ENCODE results near the gene SLC30A3.

DNA sequence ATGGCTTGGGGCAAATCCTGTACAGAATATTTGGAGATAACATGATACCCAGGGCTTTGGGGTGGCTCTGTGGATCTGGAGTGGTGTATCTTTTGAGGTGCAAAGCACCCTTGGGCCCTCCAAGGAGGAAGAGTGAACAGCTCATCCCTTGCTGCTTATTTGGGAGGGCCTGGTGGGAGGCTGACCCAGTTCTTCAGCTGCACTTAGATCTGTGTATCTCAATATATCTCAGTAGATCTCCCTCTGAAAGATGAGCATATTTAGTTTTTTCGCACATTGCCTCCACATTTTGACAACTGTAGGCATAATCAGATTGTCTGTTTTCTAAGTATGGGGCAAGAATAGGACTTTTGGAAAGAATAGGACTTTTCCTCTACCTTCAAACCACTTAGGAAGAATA lies 22.1 kb upstream of the SLC30A3 start:
- TF ChIP-seq, protein P1, sequence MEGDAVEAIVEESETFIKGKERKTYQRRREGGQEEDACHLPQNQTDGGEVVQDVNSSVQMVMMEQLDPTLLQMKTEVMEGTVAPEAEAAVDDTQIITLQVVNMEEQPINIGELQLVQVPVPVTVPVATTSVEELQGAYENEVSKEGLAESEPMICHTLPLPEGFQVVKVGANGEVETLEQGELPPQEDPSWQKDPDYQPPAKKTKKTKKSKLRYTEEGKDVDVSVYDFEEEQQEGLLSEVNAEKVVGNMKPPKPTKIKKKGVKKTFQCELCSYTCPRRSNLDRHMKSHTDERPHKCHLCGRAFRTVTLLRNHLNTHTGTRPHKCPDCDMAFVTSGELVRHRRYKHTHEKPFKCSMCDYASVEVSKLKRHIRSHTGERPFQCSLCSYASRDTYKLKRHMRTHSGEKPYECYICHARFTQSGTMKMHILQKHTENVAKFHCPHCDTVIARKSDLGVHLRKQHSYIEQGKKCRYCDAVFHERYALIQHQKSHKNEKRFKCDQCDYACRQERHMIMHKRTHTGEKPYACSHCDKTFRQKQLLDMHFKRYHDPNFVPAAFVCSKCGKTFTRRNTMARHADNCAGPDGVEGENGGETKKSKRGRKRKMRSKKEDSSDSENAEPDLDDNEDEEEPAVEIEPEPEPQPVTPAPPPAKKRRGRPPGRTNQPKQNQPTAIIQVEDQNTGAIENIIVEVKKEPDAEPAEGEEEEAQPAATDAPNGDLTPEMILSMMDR (IDR thresholded peaks at IDR 0.05): no peak
- no peak for TF ChIP-seq POLR2AphosphoS5 (IDR thresholded peaks at IDR 0.05)
